ENCODE measurements around the gene MAGI2.

The MAGI2 gene

DNA sequence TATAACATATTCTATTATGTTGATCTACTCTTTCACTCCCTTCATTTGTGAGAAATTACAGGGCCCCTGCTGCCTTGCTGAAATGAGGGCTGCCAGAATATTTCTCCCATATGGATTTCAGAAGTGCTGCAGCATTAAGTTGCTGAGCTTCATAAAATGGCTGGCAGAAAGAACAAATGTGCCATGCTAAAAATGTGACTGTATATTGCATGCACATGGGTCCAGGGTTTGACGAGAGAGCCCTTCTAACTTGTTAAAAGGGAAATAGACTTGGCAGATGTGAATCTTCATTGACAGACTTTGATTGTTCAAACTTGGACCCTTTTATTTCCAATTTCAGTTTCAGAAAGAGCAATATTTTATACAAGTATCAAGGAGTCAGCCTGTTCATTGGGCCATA lies 1186.3 kb downstream of the MAGI2 start:
- DNase-seq (ENCODE audit: low read depth): no peak
- H3K4me3 ChIP-seq (ENCODE audit: low read length): no peak overlapping the region
- TF ChIP-seq, protein P1, sequence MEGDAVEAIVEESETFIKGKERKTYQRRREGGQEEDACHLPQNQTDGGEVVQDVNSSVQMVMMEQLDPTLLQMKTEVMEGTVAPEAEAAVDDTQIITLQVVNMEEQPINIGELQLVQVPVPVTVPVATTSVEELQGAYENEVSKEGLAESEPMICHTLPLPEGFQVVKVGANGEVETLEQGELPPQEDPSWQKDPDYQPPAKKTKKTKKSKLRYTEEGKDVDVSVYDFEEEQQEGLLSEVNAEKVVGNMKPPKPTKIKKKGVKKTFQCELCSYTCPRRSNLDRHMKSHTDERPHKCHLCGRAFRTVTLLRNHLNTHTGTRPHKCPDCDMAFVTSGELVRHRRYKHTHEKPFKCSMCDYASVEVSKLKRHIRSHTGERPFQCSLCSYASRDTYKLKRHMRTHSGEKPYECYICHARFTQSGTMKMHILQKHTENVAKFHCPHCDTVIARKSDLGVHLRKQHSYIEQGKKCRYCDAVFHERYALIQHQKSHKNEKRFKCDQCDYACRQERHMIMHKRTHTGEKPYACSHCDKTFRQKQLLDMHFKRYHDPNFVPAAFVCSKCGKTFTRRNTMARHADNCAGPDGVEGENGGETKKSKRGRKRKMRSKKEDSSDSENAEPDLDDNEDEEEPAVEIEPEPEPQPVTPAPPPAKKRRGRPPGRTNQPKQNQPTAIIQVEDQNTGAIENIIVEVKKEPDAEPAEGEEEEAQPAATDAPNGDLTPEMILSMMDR (conservative IDR thresholded peaks at IDR 0.05; ENCODE audit: low read length): no peak

DNA sequence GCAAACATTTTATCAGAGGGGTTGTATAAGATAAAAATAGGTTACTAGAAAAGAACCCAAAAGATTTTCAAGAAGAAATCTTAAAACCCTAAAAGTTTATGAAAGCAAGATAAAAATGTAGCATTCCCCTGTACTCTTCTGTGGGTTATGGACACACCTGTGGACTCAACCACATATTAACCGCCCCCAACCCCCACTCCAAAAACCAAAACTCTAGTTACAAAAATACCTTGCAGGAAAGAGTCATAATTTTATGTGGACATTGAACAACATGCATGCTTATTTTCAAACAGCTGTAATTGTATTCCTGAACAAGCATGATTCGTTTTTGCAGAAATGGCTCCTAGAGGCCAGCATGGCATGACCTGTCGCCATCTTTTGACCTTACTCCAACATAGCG lies 1188.0 kb downstream of the MAGI2 start:
- TF ChIP-seq, protein P1 (conservative IDR thresholded peaks at IDR 0.05; ENCODE audit: low read length): no peak
- no peak overlapping the region for H3K4me3 ChIP-seq (ENCODE audit: low read length)
- DNase-seq (ENCODE audit: low read depth): no peak

DNA sequence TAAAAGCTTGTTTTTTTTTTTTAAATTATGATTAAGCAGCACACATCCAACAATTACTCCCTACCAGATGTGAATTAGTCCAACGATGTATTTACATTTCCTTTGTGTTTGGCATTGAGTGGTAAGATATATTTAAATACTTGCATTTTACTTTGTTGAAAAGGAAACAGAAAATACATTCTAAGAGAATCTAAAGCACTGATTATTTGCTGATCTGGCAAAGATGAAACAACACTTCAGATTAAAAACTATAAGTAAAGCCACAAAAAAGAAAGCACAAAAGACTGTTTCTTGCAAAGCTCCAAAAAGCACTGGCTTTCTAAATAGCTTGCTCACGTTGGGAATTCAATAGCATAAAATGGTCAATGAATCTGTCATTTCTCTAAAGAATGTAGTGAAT lies 1188.4 kb downstream of the MAGI2 start:
- no peak overlapping the region for H3K4me3 ChIP-seq (ENCODE audit: low read length)
- TF ChIP-seq, protein P1 (conservative IDR thresholded peaks at IDR 0.05; ENCODE audit: low read length): no peak
- DNase-seq (ENCODE audit: low read depth): no peak

DNA sequence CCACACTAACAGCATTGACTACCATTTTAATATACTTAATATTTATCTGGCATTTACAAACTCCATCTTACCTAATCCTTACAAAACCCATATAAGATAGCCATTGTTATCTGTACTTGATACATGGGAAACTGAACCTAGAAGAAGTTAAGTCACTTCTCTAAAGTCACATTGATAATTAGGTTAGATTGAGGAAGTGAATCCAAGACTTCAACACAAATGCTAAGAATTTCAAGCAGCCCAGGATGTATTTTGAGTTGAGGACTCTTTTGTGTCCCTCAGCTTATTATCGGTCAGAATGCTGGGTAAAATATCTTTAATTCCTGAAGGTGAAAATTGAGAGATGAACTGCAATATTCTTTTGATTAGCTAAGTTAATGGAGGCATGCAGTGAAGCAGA lies 1189.4 kb downstream of the MAGI2 start:
- no peak for DNase-seq (ENCODE audit: low read depth)
- TF ChIP-seq, protein P1 (conservative IDR thresholded peaks at IDR 0.05; ENCODE audit: low read length): no peak
- H3K4me3 ChIP-seq (ENCODE audit: low read length): no peak overlapping the region

DNA sequence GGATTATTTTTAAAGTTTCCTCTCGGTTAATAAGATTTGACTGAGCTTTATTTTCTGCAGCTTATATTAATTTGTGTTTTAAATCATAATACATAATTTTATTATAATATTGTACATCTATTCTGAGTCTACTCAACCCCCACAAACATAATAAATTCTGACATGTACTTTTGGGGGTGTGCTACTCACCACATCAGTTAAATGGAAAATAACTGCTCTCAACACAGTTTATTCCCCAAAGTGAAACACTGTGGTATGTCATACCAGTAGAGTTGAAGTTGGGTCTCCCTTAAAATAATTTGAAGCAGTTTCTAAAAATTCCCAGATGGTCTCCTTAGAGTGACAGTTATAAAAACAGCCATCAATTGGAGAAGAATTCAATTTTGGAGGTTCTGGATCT lies 1191.7 kb downstream of the MAGI2 start:
- no peak for DNase-seq (ENCODE audit: low read depth)
- no peak overlapping the region for H3K4me3 ChIP-seq (ENCODE audit: low read length)
- TF ChIP-seq, protein P1 (conservative IDR thresholded peaks at IDR 0.05; ENCODE audit: low read length): no peak

DNA sequence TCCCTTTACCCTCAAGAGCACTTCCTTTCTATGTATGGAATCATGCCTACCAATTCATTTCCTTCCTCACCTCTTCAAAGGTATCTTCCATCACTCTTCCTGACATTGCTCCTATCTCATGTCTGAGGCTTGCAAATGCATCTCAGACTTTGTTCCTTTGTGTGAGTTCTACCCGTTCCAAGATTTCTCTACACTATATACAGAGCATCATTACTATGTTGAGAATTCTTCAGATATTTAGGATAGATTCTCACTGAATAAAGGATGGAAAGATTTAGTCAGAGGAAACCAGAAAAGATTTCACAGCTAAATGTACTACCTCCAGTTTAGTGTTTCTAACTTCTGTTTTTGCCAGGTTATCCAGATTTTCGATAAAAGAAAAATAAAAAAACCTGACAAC lies 1192.2 kb downstream of the MAGI2 start:
- H3K4me3 ChIP-seq (ENCODE audit: low read length): no peak overlapping the region
- DNase-seq (ENCODE audit: low read depth): no peak
- TF ChIP-seq, protein P1 (conservative IDR thresholded peaks at IDR 0.05; ENCODE audit: low read length): no peak

DNA sequence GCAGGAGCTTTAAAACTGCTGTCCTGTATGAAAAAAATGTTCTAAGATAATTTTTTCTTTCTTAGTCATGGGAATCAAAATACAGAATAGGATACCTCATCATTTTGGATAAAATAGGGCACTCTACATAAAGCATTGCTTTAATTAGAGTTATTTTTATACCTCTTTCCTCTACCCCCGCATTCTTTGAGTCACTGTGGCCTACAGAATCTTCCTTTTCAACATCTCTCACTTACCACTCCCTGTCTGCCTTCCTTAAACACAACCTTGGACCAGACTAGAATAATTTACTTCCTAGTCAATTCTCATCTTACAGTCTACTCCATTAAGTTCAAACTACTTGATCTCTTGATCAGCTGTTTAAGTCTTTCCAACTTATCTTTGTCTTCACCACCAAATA lies 1192.6 kb downstream of the MAGI2 start:
- no peak overlapping the region for H3K4me3 ChIP-seq (ENCODE audit: low read length)
- TF ChIP-seq, protein P1 (conservative IDR thresholded peaks at IDR 0.05; ENCODE audit: low read length): no peak
- DNase-seq (ENCODE audit: low read depth): peak; percentile 51
